Choroid plexus epithelial cell (primary cell): Measurements from ENCODE around the gene BTF3.
A peak's percentile ranks its signal among the peaks of the same experiment; 100 is the strongest.
"Not testable (repeated sequence)": the region's sequence is repeated elsewhere in the genome, so short reads cannot be mapped to it uniquely, and the experiment has no call there.

ENCODE experiments used
- DNase-seq: peaks from one replicate; pipeline ENCODE4 v3.0.0-alpha.2; 2010; ENCODE audit warnings: low read depth
- H3K4me3 ChIP-seq: 2 replicates; pipeline ENCODE4 v1.5.1; 2011; ENCODE audit warnings: low read depth, mild to moderate bottlenecking, control low read depth, low read length, moderate library complexity
- CTCF ChIP-seq: conservative IDR thresholded peaks from 2 replicates; pipeline ENCODE4 v1.5.1; 2011; ENCODE audit warnings: low read depth, mild to moderate bottlenecking, control low read depth, inconsistent platforms, low read length, moderate library complexity

Gene BTF3

GRCh38 chr5:73454379-73455036, 43.7 kb upstream of the BTF3 start:
- peak; percentile 71 for DNase-seq
- peak; percentile 91 for TF ChIP-seq CTCF
- no peak overlapping the region for H3K4me3 ChIP-seq

- not testable (repeated sequence) for H3K4me3 ChIP-seq, DNase-seq
Observed at GRCh38 chr5:73456462-73456861, 41.8 kb upstream of the BTF3 start.

- peak; percentile 30 for DNase-seq
- TF ChIP-seq CTCF: no peak
- no peak overlapping the region for H3K4me3 ChIP-seq
Observed at GRCh38 chr5:73459366-73459765, 38.9 kb upstream of the BTF3 start.

GRCh38 chr5:73460133-73460532, 38.1 kb upstream of the BTF3 start:
- no peak for DNase-seq
- no peak for TF ChIP-seq CTCF
- H3K4me3 ChIP-seq: no peak overlapping the region

- no peak for TF ChIP-seq CTCF
- DNase-seq: peak; percentile 38
- H3K4me3 ChIP-seq: no peak overlapping the region
Observed at GRCh38 chr5:73464016-73464745, 34.1 kb upstream of the BTF3 start.

GRCh38 chr5:73468638-73469037, 29.6 kb upstream of the BTF3 start:
- DNase-seq, H3K4me3 ChIP-seq: not testable (repeated sequence)

GRCh38 chr5:73469878-73470277, 28.4 kb upstream of the BTF3 start:
- TF ChIP-seq CTCF: no peak
- no peak for DNase-seq
- H3K4me3 ChIP-seq: no peak overlapping the region

GRCh38 chr5:73471654-73472053, 26.6 kb upstream of the BTF3 start:
- no peak overlapping the region for H3K4me3 ChIP-seq
- TF ChIP-seq CTCF: no peak

More at GRCh38 chr5:73471654-73472053, 26.6 kb upstream of the BTF3 start:
- no peak for DNase-seq
